NCI-H2171 treated with DMSO at 0.1 percent for 48 hours (cell line): ENCODE data around the gene MUC12.
"Not testable (repeated sequence)": the region's sequence is repeated elsewhere in the genome, so short reads cannot be mapped to it uniquely, and the experiment has no call there.

Source experiments
- DNase-seq: peaks from one replicate; lab custom pipeline; 2025; lab: John Stamatoyannopoulos, UW

The MUC12 gene

DNA sequence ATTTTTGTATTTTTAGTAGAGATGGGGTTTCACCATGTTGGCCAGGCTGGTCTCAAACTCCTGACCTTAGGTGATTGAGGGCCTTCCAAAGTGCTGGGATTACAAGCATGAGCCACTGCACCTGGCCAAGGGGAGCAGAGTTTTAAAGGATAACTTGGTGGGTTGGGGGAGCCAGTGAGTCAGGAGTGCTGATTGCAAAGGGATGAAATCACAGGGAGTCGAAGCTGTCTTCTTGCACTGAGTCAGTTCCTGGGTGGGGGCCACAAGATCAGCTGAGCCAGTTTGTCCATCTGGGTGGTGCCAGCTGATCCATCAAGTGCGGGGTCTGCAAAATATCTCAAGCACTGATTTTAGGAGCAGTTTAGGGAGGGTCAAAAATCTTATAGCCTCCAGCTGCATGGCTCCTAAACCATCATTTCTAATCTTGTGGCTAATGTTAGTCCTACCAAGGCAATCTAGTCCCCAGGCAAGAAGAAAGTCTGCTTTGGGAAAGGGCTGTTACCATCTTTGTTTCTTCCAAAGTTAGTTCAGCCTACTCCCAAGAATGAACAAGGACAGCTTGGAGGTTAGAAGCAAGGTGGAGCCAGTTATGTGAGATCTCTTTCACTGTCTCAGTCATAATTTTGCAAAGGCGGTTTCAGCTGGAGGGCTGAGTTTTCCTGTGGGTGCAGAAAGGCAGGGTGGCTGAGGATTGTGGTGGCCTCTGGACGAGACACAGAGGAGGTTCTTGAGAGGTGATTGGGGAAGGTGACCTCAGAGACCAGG, 15.8 kb downstream of the MUC12 start:
- DNase-seq, result not testable (repeated sequence)

DNA sequence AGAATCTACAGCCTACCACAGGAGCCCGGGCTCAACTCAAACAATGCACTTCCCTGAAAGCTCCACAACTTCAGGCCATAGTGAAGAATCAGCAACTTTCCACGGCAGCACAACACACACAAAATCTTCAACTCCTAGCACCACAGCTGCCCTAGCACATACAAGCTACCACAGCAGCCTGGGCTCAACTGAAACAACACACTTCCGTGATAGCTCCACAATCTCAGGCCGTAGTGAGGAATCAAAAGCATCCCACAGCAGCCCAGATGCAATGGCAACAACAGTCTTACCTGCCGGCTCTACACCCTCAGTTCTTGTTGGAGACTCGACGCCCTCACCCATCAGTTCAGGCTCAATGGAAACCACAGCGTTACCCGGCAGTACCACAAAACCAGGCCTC, 22.3 kb downstream of the MUC12 start:
- no peak for DNase-seq

DNA sequence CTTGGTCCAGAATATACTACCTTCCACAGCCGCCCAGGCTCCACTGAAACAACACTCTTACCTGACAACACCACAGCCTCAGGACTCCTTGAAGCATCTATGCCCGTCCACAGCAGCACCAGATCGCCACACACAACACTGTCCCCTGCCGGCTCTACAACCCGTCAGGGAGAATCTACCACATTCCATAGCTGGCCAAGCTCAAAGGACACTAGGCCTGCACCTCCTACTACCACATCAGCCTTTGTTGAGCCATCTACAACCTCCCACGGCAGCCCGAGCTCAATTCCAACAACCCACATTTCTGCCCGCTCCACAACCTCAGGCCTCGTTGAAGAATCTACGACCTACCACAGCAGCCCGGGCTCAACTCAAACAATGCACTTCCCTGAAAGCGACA, 22.9 kb downstream of the MUC12 start:
- not testable (repeated sequence) for DNase-seq

DNA sequence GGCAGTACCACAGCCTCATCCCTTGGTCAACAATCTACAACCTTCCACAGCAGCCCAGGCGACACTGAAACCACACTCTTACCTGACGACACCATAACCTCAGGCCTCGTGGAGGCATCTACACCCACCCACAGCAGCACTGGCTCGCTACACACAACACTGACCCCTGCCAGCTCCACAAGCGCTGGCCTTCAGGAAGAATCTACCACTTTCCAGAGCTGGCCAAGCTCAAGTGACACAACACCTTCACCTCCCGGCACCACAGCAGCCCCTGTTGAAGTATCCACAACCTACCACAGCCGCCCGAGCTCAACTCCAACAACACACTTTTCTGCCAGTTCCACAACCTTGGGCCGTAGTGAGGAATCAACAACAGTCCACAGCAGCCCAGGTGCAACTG, 25.3 kb downstream of the MUC12 start:
- not testable (repeated sequence) for DNase-seq

DNA sequence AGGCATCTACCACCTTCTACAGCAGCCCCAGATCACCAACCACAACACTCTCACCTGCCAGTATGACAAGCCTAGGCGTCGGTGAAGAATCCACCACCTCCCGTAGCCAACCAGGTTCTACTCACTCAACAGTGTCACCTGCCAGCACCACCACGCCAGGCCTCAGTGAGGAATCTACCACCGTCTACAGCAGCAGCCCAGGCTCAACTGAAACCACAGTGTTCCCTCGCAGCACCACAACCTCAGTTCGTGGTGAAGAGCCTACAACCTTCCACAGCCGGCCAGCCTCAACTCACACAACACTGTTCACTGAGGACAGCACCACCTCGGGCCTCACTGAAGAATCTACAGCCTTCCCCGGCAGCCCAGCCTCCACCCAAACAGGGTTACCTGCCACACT, 29.2 kb downstream of the MUC12 start:
- DNase-seq, result not testable (repeated sequence)

DNA sequence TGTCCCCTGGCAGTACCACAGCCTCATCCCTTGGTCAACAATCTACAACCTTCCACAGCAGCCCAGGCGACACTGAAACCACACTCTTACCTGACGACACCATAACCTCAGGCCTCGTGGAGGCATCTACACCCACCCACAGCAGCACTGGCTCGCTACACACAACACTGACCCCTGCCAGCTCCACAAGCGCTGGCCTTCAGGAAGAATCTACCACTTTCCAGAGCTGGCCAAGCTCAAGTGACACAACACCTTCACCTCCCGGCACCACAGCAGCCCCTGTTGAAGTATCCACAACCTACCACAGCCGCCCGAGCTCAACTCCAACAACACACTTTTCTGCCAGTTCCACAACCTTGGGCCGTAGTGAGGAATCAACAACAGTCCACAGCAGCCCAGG, 30.0 kb downstream of the MUC12 start:
- DNase-seq, result not testable (repeated sequence)

DNA sequence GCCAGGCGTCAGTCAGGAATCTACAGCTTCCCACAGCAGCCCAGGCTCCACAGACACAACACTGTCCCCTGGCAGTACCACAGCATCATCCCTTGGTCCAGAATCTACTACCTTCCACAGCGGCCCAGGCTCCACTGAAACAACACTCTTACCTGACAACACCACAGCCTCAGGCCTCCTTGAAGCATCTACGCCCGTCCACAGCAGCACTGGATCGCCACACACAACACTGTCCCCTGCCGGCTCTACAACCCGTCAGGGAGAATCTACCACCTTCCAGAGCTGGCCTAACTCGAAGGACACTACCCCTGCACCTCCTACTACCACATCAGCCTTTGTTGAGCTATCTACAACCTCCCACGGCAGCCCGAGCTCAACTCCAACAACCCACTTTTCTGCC, 30.7 kb downstream of the MUC12 start:
- not testable (repeated sequence) for DNase-seq

DNA sequence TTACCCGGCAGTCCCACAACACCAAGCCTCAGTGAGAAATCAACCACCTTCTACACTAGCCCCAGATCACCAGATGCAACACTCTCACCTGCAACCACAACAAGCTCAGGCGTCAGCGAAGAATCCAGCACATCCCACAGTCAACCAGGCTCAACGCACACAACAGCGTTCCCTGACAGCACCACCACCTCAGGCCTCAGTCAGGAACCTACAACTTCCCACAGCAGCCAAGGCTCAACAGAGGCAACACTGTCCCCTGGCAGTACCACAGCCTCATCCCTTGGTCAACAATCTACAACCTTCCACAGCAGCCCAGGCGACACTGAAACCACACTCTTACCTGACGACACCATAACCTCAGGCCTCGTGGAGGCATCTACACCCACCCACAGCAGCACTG, 33.0 kb downstream of the MUC12 start:
- DNase-seq, result not testable (repeated sequence)

DNA sequence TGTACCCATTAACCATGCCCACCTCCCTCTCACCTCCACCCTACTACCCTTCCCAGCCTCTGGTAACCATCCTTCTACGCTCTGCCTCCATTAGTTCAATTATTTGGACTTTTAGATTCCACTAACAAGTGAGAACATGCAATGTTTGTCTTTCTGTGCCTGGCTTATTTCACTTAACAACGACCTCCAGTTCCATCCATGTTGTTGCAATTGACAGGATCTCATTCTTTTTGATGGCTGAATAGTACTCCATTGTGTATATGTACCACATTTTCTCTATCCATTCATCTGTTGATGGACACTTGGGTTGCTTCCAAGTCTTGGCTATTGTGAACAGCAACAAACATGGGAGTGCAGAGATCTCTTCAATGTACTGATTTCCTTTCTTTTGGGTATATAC, 38.0 kb downstream of the MUC12 start:
- DNase-seq, result not testable (repeated sequence)

DNA sequence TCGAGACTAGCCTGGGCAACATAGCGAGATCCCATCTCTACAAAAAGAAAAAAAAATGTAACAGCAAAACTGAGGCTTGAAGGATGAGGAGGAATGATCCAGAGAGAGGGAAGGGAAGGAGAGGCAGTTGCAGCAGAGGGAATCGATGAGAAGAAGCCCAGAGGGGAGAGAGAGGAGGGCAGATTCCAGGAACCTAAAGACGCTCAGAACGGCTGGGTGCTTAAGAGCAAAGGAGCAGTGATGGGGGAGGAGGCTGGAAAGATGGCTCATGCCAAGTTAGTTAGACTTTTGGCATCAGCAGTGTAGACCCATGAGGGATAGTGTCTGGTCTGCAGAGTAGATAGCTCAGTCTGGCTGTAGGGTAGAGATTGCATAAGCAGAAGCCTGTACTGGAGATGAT, 40.3 kb downstream of the MUC12 start:
- no peak for DNase-seq

DNA sequence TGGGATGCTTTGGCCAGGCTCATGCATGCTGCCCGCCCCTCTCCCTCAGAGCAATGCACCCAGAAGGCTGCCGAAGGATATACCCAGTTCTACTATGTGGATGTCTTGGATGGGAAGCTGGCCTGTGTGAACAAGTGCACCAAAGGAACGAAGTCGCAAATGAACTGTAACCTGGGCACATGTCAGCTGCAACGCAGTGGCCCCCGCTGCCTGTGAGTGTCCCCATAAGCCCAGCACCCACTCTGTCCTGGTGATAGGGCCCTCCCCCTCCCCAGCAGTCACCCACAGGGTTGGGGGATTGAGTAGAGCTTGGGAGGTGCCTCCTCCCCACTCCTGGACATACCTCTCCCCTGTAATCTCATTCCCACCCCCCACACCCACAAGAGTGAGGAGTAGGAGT, 43.6 kb downstream of the MUC12 start:
- no peak for DNase-seq

DNA sequence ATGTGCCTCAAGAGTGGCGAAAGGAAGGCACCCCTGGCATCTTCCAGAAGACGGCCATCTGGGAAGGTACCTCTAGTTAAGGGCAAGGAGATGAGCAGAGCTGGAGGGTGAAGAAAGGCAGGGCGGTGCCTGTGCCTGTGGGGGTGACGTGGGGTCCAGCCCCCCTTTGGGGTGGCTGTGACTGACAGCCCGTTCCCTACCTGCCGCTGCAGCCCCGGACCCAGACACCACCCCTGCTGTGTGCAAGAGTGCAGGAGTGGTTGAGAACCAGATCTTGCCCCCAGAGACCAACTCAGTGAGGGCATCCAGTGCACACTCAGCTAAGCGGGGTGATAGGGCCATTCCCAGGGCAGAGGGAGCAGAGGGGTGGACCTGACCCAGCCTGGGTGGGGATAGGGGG, 46.3 kb downstream of the MUC12 start:
- no peak for DNase-seq

DNA sequence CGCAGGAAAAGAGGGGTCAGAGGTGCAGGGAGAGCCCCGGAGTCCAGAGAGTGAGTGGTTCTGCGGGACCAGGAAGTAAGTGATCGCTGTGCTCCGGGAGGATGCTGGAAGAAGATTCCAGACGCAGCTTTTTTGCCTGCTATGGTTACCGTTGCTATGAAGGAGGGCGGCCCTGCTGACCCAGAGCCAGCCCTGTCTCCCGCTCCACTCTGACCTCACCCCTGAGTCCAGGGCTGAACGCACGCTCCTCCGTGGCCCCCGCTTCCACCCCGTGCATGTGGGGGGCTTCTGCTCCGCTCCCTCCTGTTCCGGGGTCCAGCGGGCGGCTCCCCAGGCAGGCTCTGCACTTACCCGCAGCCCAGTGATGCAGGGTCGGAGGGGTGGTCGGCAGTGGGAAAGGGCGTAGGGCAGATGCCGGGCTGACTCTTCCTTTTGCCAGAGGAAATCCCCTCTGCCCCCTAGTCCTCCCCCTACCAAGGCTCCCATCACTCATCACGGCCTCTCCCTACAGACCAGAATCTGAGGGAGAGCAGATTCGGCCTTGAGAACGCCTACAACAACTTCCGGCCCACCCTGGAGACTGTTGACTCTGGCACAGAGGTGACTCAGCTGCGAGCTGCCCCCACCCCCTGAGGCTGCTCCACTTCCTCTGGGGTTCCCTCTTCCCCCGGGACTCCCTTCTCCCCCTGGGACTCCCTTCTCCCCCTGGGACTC, 47.9 kb downstream of the MUC12 start:
- DNase-seq, result peak; percentile 39

DNA sequence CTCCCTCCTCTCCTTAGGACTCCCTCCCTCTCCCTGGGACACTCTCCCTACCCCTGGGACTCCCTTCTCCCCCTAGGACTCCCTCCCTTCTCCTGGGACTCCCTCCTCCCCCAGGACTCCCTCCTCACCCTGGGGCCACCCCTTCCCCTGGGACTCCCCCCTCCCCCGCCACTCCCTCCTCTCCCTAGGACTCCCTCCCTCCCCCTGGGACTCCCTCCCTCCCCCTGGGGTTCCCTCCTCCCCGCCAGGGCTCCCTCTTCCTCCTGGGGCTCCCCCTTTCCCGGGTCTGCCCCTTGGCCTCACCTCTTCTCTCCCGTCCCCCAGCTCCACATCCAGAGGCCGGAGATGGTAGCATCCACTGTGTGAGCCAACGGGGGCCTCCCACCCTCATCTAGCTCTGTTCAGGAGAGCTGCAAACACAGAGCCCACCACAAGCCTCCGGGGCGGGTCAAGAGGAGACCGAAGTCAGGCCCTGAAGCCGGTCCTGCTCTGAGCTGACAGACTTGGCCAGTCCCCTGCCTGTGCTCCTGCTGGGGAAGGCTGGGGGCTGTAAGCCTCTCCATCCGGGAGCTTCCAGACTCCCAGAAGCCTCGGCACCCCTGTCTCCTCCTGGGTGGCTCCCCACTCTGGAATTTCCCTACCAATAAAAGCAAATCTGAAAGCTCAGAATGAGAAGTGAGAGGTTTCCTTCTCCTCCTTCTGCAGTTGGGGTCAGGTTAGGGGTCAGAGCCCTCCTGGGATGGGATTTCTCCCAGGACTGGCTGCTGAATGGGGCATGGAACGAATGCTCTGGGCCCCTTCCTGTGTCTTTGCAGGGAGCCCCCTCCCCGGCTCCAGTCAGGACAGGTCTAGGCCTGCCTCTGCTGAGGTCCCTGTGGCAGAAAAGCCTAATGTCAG, 49.2 kb downstream of the MUC12 start:
- DNase-seq, result no peak

DNA sequence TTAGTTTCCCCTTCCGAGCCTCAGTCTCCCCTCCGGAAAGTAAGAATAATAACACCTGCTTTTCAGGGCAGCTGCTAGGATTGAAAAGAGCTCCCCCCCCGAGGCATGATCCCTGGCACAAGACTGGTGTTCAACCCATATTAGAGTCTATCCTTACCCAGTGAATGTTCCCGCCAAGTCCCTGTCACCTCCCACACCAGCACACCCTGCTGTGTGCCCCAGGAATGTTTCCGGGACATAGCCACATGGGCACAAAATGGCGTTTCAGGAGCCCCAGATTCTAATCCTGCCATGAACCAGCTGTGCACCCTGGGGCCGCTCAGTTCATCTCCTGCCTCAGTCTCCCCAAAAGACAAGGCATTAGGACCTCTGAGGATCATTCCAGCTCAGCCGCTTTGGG, 51.1 kb downstream of the MUC12 start:
- no peak for DNase-seq

DNA sequence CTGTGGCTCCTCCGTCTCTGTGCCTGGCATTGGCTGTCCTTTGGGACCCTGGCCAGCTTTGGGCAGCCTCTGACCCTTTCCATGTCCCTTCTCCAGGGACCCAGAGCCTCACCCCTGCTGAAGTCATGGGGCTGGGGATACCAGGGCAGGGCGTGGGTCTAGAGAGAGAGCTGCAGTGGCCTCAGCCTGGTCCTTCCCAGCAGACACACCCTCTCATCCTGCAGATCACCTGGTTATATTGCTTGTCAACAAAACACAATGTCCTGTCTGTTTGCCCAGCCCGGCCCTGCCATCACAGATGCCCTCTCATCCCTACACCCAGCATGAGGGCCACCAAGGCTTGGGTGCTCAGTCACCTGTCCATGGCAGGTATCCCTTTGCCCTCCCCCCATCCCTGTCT, 52.3 kb downstream of the MUC12 start:
- no peak for DNase-seq

DNA sequence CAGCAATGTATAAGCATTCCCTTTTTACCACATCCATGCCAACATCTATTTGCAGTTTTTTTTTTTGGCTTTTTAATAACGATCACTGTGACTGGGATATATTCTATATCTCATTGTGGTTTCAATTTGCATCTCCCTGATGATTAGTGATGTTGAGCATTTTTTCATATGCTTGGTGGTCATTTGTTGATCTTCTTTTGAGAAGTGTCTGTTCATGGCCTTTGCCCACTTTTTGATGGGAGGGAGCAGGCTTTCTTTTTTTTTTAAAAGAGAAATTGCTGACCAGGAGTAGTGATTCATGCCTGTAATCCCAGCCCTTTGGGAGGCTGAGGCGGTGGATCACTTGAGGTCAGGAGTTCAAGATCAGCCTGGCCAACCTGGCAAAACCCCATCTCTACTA, 54.5 kb downstream of the MUC12 start:
- DNase-seq, result no peak

DNA sequence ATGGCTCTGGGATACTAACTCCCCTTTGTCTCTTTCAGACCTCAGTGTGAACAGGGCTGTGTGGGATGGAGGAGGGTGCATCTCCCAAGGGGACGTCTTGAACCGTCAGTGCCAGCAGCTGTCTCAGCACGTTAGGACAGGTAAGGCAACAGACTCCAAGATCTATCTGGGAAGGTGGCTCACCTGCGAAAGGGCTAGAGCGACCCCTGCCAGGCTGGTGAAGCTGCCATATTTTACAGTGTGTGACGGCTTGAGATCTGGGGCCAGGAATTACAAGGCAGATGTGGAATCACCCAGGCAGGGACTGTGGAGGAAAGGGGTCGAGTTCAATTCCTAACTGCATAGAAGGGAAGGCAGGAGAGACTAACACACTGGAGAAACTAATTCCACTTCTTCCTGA, 61.7 kb downstream of the MUC12 start:
- peak; percentile 62 for DNase-seq

DNA sequence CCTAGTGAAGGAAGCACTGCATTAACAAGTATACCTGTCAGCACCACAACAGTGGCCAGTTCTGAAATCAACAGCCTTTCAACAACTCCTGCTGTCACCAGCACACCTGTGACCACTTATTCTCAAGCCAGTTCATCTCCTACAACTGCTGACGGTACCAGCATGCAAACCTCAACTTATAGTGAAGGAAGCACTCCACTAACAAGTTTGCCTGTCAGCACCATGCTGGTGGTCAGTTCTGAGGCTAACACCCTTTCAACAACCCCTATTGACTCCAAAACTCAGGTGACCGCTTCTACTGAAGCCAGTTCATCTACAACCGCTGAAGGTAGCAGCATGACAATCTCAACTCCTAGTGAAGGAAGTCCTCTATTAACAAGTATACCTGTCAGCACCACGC, 66.6 kb downstream of the MUC12 start:
- no peak for DNase-seq

DNA sequence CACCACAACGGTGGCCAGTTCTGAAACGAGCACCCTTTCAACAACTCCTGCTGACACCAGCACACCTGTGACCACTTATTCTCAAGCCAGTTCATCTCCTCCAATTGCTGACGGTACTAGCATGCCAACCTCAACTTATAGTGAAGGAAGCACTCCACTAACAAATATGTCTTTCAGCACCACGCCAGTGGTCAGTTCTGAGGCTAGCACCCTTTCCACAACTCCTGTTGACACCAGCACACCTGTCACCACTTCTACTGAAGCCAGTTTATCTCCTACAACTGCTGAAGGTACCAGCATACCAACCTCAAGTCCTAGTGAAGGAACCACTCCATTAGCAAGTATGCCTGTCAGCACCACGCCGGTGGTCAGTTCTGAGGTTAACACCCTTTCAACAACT, 71.9 kb downstream of the MUC12 start:
- DNase-seq, result not testable (repeated sequence)

DNA sequence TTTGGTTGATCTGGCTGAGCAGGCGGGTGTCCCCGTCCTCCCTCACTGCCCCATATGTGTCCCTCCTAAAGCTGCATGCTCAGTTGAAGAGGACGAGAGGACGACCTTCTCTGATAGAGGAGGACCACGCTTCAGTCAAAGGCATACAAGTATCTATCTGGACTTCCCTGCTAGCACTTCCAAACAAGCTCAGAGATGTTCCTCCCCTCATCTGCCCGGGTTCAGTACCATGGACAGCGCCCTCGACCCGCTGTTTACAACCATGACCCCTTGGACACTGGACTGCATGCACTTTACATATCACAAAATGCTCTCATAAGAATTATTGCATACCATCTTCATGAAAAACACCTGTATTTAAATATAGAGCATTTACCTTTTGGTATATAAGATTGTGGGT, 89.0 kb downstream of the MUC12 start:
- DNase-seq, result no peak

DNA sequence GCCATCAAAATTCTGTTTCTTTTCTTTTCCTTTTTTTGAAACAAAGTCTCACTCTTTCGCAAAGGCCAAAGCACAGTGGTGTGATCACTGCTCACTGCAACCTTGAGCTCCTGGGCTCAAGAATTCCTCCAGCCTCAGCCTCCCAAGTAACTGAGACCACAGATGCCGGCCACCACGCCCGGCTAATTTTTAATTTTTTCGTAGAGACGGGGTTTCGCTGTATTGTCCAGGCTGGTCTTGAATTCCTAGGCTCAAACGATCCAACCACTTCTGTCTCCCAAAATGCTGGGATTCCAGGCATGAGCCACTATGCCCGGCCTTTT, 90.2 kb downstream of the MUC12 start:
- DNase-seq, result no peak

DNA sequence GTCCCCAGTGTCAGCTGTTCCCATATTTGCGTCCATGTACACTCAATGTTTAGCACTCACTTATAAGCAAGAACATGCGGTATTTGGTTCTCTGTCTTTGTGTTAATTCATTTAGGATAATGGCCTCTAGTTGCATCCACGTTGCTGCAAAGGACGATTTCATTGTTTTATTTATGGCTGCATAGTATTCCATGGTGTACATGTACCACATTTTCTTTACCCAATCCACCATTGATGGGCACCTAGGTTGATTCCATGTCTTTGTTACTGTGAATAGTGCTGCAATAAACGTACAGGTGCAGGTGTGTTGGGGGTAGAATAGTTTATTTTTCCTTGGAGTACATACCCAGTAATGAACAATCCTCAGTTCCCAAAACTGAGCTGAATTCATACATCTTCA, 91.6 kb downstream of the MUC12 start:
- DNase-seq, result no peak
